HepG2 (cell line): ENCODE data around the gene TGFB2.

Experiments
- CCDC6 ChIP-seq: sonication (generic); formaldehyde crosslinking; IDR thresholded peaks from 2 replicates; pipeline ENCODE4 v1.8.1; 2022; ENCODE audit warnings: mild to moderate bottlenecking, missing genetic modification reagents, moderate library complexity
- FOXJ3 ChIP-seq: sonication (generic); formaldehyde crosslinking; IDR thresholded peaks from 2 replicates; pipeline ENCODE4 v1.4.0; 2020; ENCODE audit warnings: missing genetic modification reagents, mild to moderate bottlenecking, borderline replicate concordance
- FOXP4 ChIP-seq: sonication (generic); formaldehyde crosslinking; IDR thresholded peaks from 2 replicates; pipeline ENCODE4 v1.4.0; 2020; ENCODE audit warnings: missing genetic modification reagents
- MAZ ChIP-seq, 2 experiments: sonication (generic) in 1 of 2; formaldehyde crosslinking in 1 of 2; IDR thresholded peaks; 2 replicates each; pipeline versions ENCODE4 v1.5.0 to v1.6.1; 2012 to 2020; ENCODE audit warnings: low read depth in 2 of 2, mild to moderate bottlenecking in 2 of 2, borderline replicate concordance in 1 of 2, improper control_type of control experiment in 1 of 2, low read length in 1 of 2, missing genetic modification reagents in 1 of 2, moderate library complexity in 1 of 2
- MXD1 ChIP-seq: sonication (generic); formaldehyde crosslinking; IDR thresholded peaks from 2 replicates; pipeline ENCODE4 v1.4.0; 2020; ENCODE audit warnings: mild to moderate bottlenecking, missing genetic modification reagents
- MXD4 ChIP-seq: IDR thresholded peaks from 2 replicates; pipeline ENCODE4 v1.6.1; 2016; ENCODE audit warnings: mild to moderate bottlenecking, missing biosample characterization, missing genetic modification reagents
- REPIN1 ChIP-seq: sonication (generic); formaldehyde crosslinking; IDR thresholded peaks from 2 replicates; pipeline ENCODE4 v1.8.0; 2022; ENCODE audit warnings: missing genetic modification reagents, low read depth, mild to moderate bottlenecking, borderline replicate concordance
- TAF15 ChIP-seq: fragments of 200-400 bp; formaldehyde crosslinking; IDR thresholded peaks from one replicate; pipeline ENCODE4 v1.6.1; 2018; ENCODE audit warnings: mild to moderate bottlenecking, low read depth, low read length; ENCODE audit not compliant: poor library complexity, severe bottlenecking
- ZFX ChIP-seq: sonication (generic); formaldehyde crosslinking; IDR thresholded peaks from 2 replicates; pipeline ENCODE4 v1.4.0; 2020; ENCODE audit warnings: mild to moderate bottlenecking, low read depth, missing genetic modification reagents, moderate library complexity
- ZNF282 ChIP-seq: fragments of 450-650 bp; IDR thresholded peaks from 2 replicates; pipeline ENCODE4 v1.6.1; 2018; ENCODE audit not compliant: partially characterized antibody
- ZNF792 ChIP-seq: IDR thresholded peaks from 2 replicates; pipeline ENCODE4 v1.6.1; 2016
- ZSCAN30 ChIP-seq: sonication (generic); formaldehyde crosslinking; IDR thresholded peaks from 2 replicates; pipeline ENCODE4 v1.5.0; 2020; ENCODE audit warnings: mild to moderate bottlenecking, missing genetic modification reagents
- TF ChIP-seq, protein P1 (sequence below): sonication (generic); formaldehyde crosslinking; IDR thresholded peaks from 2 replicates; pipeline ENCODE4 v1.5.1; 2020; ENCODE audit warnings: mild to moderate bottlenecking, missing genetic modification reagents, moderate library complexity
- TF ChIP-seq, protein P2 (sequence below): sonication (generic); formaldehyde crosslinking; IDR thresholded peaks from 2 replicates; pipeline ENCODE4 v1.5.0; 2020; ENCODE audit warnings: mild to moderate bottlenecking, missing genetic modification reagents, moderate library complexity

DNA sequence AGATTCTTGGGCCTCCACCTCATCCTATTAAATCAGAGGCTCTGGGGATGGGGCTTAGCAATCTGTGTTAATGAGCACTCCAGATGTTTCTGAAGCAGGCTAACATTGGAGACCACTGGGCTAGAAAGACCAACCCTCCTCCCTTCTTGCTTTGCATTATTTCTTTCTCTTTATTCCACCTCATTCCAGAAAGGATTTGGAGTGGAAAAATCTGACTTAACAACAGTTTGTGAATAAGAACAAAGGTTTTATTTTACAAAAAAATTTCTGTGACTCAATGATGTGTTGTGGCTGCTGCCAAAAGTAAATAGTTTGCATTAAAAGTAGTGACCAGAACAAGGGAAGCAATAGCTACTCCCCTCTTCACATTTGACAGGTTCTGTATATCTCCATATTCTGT lies 79.4 kb downstream of the TGFB2 start:
- TF ChIP-seq ZFX (CRISPR knock-in tag): no peak
- TF ChIP-seq, protein P1, sequence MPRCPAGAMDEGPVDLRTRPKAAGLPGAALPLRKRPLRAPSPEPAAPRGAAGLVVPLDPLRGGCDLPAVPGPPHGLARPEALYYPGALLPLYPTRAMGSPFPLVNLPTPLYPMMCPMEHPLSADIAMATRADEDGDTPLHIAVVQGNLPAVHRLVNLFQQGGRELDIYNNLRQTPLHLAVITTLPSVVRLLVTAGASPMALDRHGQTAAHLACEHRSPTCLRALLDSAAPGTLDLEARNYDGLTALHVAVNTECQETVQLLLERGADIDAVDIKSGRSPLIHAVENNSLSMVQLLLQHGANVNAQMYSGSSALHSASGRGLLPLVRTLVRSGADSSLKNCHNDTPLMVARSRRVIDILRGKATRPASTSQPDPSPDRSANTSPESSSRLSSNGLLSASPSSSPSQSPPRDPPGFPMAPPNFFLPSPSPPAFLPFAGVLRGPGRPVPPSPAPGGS (CRISPR knock-in tag): no peak
- TF ChIP-seq, protein P2, sequence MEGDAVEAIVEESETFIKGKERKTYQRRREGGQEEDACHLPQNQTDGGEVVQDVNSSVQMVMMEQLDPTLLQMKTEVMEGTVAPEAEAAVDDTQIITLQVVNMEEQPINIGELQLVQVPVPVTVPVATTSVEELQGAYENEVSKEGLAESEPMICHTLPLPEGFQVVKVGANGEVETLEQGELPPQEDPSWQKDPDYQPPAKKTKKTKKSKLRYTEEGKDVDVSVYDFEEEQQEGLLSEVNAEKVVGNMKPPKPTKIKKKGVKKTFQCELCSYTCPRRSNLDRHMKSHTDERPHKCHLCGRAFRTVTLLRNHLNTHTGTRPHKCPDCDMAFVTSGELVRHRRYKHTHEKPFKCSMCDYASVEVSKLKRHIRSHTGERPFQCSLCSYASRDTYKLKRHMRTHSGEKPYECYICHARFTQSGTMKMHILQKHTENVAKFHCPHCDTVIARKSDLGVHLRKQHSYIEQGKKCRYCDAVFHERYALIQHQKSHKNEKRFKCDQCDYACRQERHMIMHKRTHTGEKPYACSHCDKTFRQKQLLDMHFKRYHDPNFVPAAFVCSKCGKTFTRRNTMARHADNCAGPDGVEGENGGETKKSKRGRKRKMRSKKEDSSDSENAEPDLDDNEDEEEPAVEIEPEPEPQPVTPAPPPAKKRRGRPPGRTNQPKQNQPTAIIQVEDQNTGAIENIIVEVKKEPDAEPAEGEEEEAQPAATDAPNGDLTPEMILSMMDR: no peak
- no peak for TF ChIP-seq TAF15
- TF ChIP-seq FOXP4 (CRISPR knock-in tag): no peak
- TF ChIP-seq CCDC6 (CRISPR knock-in tag): no peak
- no peak for TF ChIP-seq REPIN1
- no peak for TF ChIP-seq FOXJ3 (CRISPR knock-in tag)
- no peak for TF ChIP-seq ZSCAN30 (CRISPR knock-in tag)
- TF ChIP-seq MXD1 (CRISPR knock-in tag): no peak
- TF ChIP-seq ZNF282: no peak
- TF ChIP-seq ZNF792: no peak
- TF ChIP-seq MXD4: no peak
- no peak for TF ChIP-seq MAZ (IDR thresholded peaks at IDR 0.05; ENCODE audit: borderline replicate concordance, low read depth, low read length)
- no peak for TF ChIP-seq MAZ (CRISPR knock-in tag; IDR thresholded peaks at IDR 0.05; ENCODE audit: low read depth)
